HG02588 (cell line): ENCODE data around the gene MLLT10.

ENCODE experiments used
- ATAC-seq: cut with Tn5 transposase; IDR thresholded peaks from one replicate; pipeline ENCODE4 v1.9.1; 2021; ENCODE audit warnings: mild to moderate bottlenecking, moderate library complexity; ENCODE audit not compliant: unreplicated experiment

The MLLT10 gene

GRCh38 chr10:21759232-21759631 is 225.2 kb downstream of the MLLT10 start:
- ATAC-seq: no peak

GRCh38 chr10:21760332-21760731 is 226.3 kb downstream of the MLLT10 start:
- ATAC-seq: no peak

DNA sequence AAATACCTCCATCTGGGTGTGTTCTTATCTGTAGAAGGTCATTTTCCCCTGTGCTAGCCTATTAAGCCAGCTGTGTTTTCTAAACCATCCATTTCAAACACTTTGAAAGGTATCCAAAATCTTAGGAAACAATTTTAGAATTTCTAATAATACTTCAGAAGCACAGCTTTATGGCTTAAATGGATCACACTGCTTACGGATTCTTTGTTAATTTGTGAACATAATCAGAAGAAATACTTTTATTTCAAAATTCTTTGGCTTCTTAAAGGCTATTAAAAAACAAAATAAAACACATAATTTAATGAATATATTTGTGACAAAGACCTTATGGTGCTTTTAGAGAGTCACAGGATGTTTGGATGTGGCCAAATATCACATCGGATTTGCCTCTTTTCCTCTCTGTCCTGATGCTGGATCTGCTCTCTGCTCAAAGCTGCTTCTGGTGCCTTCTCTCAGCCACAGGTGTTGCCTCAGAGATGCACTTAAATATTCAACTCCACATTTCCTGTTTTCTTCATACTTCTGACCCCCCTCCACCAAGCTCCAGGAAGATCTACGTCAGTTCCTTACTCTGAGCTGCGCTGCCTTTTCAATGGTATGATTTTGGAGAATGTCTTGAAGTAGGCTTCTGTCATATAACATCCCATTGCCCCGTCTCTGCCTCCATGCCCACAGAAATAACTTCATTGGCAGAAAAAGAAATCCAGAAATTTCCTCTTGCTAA is 230.6 kb downstream of the MLLT10 start:
- ATAC-seq: no peak

- no peak for ATAC-seq
Measured at GRCh38 chr10:21769041-21769440, 235.0 kb downstream of the MLLT10 start.

DNA sequence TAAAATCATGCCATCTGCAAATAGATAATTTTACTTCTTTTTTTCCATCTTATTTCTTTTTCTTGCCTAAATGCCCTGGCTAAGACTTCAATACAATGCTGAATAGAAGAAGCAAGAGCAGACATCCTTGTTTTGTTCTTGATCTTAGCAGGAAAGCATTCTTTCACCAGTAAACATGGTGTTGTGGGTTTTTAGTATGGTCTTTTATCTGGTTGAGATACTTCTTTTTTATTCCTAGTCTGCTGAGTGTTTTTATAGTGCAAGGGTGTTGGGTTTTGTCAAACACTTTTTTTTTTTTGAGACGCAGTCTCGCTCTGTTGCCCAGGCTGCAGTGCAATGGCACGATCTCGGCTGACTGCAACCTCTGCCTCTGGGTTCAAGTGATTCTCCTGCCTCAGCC is 237.2 kb downstream of the MLLT10 start:
- ATAC-seq: no peak

- ATAC-seq: no peak
Measured at GRCh38 chr10:21776883-21777282, 242.9 kb downstream of the MLLT10 start.

- ATAC-seq: no peak
Measured at GRCh38 chr10:21791276-21791675, 257.2 kb downstream of the MLLT10 start.
